Measurements from ENCODE around the gene RAPGEF2. TPM values are rescaled to one million over a fixed set of nuclear protein-coding genes. Genes with fewer than 3 reads are reported as not detected.
A peak's percentile ranks its signal among the peaks of the same experiment; 100 is the strongest.

The RAPGEF2 gene
- total and polyA plus RNA-seq, 7 experiments from 2014 or later, result 0.72 to 35.2 (median 20.7) TPM

DNA sequence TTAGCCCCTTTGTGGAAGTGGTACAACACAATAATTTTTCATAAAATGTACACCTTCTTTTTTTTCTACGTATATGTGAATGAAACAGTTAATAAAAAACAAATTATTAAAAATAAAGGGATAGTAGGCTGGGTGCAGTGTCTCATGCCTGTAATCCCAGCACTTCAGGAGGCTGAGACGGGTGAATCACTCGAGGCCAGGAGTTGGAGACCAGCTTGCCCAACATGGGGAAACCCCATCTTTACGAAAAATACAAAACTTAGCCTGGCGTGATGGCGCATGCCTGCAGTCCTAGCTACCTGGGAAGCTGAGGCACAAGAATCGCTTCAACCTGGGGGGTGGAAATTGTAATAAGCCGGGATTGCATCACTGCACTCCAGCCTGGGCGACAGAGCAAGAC lies 244.9 kb downstream of the RAPGEF2 start:
- no peaks in the 10 kb centered on the region for H3K27me3 Mint-ChIP-seq
- no peak for DNase-seq
- no peaks in the 10 kb centered on the region for H3K9me3 Mint-ChIP-seq
- Histone ChIP-seq H3K36me3 (ENCODE audit: control insufficient read depth in 2 of 3, insufficient read depth in 3 of 3, low read length in 3 of 3) (peaks cover 0 to 10% (median 8%) of the 10 kb centered on the region in 3 experiments), H3K27ac (ENCODE audit: low read depth, low read length) (no peak overlapping the region), H3K4me1 (ENCODE audit: control insufficient read depth in 2 of 2, insufficient read depth in 2 of 2, low read length in 2 of 2) (no peaks in the 10 kb centered on the region), H3K27me3 (ENCODE audit: control insufficient read depth in 2 of 2, insufficient read depth in 2 of 2, low read length in 2 of 2) (no peaks in the 10 kb centered on the region), H3K4me3 (ENCODE audit: low read length) (no peak overlapping the region), H3K9me3 (ENCODE audit: control insufficient read depth in 2 of 3, low read length in 3 of 3) (no peaks in the 10 kb centered on the region)
- POLR2A ChIA-PET, result no interaction called here
- intact Hi-C loops (cut with micrococcal nuclease), result no loop called here
- CTCF ChIA-PET, result no interaction called here
- no peaks in the 10 kb centered on the region for H3K4me1 Mint-ChIP-seq
- H3K27ac Mint-ChIP-seq, result no peak overlapping the region
- peaks cover 14 to 70% (median 48%) of the 10 kb centered on the region in 5 donors for H3K36me3 Mint-ChIP-seq
- no peak overlapping the region for H3K4me3 Mint-ChIP-seq
- no peak for ATAC-seq

DNA sequence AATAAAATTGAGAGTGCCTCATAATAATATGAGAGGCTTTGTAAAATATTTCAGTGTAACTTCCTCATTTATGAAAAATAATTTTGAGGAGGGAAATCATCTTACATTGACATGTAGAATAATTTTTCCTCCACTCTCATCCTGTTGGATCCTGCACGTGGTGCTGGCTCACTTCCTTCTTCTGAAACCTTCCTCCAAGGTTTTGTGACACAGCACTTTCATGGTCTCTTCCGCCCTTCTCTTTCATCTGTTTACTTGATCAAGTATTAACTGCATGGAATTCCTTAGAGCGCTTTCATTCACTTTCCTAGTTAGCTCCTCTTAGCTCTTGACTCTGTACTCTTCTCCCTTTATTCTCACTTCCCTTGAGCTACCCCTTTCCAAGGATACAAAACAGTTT lies 246.5 kb downstream of the RAPGEF2 start:
- no peaks in the 10 kb centered on the region for H3K9me3 ChIP-seq (ENCODE audit: control insufficient read depth in 2 of 3, low read length in 3 of 3)
- H3K4me3 Mint-ChIP-seq, result no peak overlapping the region
- H3K27me3 Mint-ChIP-seq, result no peaks in the 10 kb centered on the region
- no peak overlapping the region for H3K27ac Mint-ChIP-seq
- DNase-seq (no peak), ATAC-seq (no peak)
- H3K36me3 Mint-ChIP-seq, result peaks cover 8 to 69% (median 47%) of the 10 kb centered on the region in 5 donors
- H3K36me3 ChIP-seq (ENCODE audit: control insufficient read depth in 2 of 3, insufficient read depth in 3 of 3, low read length in 3 of 3), result peaks cover 0 to 15% (median 0%) of the 10 kb centered on the region in 3 experiments
- no peaks in the 10 kb centered on the region for H3K4me1 Mint-ChIP-seq
- no peaks in the 10 kb centered on the region for H3K27me3 ChIP-seq (ENCODE audit: control insufficient read depth in 2 of 2, insufficient read depth in 2 of 2, low read length in 2 of 2)
- CTCF ChIA-PET, result no interaction called here
- POLR2A ChIA-PET, result no interaction called here
- H3K27ac ChIP-seq (ENCODE audit: low read depth, low read length), result no peak overlapping the region
- H3K9me3 Mint-ChIP-seq, result no peaks in the 10 kb centered on the region
- no peak overlapping the region for H3K4me3 ChIP-seq (ENCODE audit: low read length)
- H3K4me1 ChIP-seq (ENCODE audit: control insufficient read depth in 2 of 2, insufficient read depth in 2 of 2, low read length in 2 of 2), result no peaks in the 10 kb centered on the region
- intact Hi-C loops (cut with micrococcal nuclease), result no loop called here

DNA sequence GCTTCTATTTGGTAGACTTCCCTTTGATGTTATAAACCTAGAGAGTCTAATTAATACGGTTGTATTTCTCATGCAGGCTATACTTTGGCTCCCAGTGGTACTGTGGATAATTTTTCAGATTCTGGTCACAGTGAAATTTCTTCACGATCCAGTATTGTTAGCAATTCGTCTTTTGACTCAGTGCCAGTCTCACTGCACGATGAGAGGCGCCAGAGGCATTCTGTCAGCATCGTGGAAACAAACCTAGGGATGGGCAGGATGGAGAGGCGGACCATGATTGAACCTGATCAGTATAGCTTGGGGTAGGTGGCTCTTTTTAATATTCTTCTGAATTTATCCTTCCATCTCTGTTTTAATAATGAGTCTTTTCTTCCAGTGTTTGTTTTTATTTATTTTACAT lies 249.7 kb downstream of the RAPGEF2 start:
- H3K27me3 ChIP-seq (ENCODE audit: control insufficient read depth in 2 of 2, insufficient read depth in 2 of 2, low read length in 2 of 2), result no peaks in the 10 kb centered on the region
- Mint-ChIP-seq H3K36me3 (peaks cover 11 to 73% (median 56%) of the 10 kb centered on the region in 5 donors), H3K27ac (no peak overlapping the region), H3K4me1 (no peaks in the 10 kb centered on the region), H3K4me3 (no peak overlapping the region), H3K9me3 (no peaks in the 10 kb centered on the region), H3K27me3 (no peaks in the 10 kb centered on the region)
- no peak overlapping the region for H3K27ac ChIP-seq (ENCODE audit: low read depth, low read length)
- DNase-seq (no peak), ATAC-seq (no peak)
- intact Hi-C loops (cut with micrococcal nuclease), result no loop called here
- POLR2A ChIA-PET, result no interaction called here
- H3K4me1 ChIP-seq (ENCODE audit: control insufficient read depth in 2 of 2, insufficient read depth in 2 of 2, low read length in 2 of 2), result no peaks in the 10 kb centered on the region
- CTCF ChIA-PET, result no interaction called here
- H3K9me3 ChIP-seq (ENCODE audit: control insufficient read depth in 2 of 3, low read length in 3 of 3), result no peaks in the 10 kb centered on the region
- no peak overlapping the region for H3K4me3 ChIP-seq (ENCODE audit: low read length)
- H3K36me3 ChIP-seq (ENCODE audit: control insufficient read depth in 2 of 3, insufficient read depth in 3 of 3, low read length in 3 of 3), result peaks cover 0 to 16% (median 0%) of the 10 kb centered on the region in 3 experiments

DNA sequence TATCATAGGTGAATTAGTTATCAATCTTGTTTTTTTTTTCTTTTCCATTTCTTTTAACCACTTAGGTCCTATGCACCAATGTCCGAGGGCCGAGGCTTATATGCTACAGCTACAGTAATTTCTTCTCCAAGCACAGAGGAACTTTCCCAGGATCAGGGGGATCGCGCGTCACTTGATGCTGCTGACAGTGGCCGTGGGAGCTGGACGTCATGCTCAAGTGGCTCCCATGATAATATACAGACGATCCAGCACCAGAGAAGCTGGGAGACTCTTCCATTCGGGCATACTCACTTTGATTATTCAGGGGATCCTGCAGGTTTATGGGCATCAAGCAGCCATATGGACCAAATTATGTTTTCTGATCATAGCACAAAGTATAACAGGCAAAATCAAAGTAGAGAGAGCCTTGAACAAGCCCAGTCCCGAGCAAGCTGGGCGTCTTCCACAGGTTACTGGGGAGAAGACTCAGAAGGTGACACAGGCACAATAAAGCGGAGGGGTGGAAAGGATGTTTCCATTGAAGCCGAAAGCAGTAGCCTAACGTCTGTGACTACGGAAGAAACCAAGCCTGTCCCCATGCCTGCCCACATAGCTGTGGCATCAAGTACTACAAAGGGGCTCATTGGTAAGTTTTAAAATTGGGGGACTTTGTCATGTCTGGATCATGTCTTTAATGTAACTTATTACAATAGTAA lies 250.7 kb downstream of the RAPGEF2 start:
- no peaks in the 10 kb centered on the region for H3K9me3 ChIP-seq (ENCODE audit: control insufficient read depth in 2 of 3, low read length in 3 of 3)
- H3K4me1 ChIP-seq (ENCODE audit: control insufficient read depth in 2 of 2, insufficient read depth in 2 of 2, low read length in 2 of 2), result no peaks in the 10 kb centered on the region
- H3K4me3 Mint-ChIP-seq, result no peak overlapping the region
- H3K27ac Mint-ChIP-seq, result no peak overlapping the region
- DNase-seq (no peak), ATAC-seq (no peak)
- intact Hi-C loops (cut with micrococcal nuclease), result no loop called here
- ChIA-PET CTCF (no interaction called here), POLR2A (no interaction called here)
- H3K27me3 ChIP-seq (ENCODE audit: control insufficient read depth in 2 of 2, insufficient read depth in 2 of 2, low read length in 2 of 2), result no peaks in the 10 kb centered on the region
- no peaks in the 10 kb centered on the region for H3K9me3 Mint-ChIP-seq
- H3K4me1 Mint-ChIP-seq, result no peaks in the 10 kb centered on the region
- H3K36me3 Mint-ChIP-seq, result peaks cover 13 to 65% (median 56%) of the 10 kb centered on the region in 5 donors
- H3K36me3 ChIP-seq (ENCODE audit: control insufficient read depth in 2 of 3, insufficient read depth in 3 of 3, low read length in 3 of 3), result peaks cover 0 to 21% (median 5%) of the 10 kb centered on the region in 3 experiments
- H3K4me3 ChIP-seq (ENCODE audit: low read length), result no peak overlapping the region
- H3K27me3 Mint-ChIP-seq, result no peaks in the 10 kb centered on the region
- no peak overlapping the region for H3K27ac ChIP-seq (ENCODE audit: low read depth, low read length)

DNA sequence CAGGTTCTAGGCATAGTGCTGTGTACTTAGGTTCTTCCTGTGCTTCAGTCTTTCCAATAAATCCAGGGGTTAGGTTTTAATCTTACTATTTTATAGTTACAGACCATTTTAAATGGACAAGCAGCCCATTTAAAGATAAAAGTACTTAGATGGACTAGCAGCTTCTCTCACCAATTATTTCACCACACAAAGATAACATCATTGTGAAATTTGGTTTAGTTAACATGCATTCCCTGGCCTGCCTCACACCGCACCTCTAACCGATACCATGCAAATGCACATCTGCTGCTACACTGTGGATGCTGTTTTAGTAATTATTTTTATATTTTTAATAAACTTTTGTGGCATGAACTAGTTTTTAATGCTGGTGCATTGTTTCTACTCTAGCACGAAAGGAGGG lies 252.6 kb downstream of the RAPGEF2 start:
- Histone ChIP-seq H3K4me3 (ENCODE audit: low read length) (no peak overlapping the region), H3K27ac (ENCODE audit: low read depth, low read length) (no peak overlapping the region), H3K4me1 (ENCODE audit: control insufficient read depth in 2 of 2, insufficient read depth in 2 of 2, low read length in 2 of 2) (no peaks in the 10 kb centered on the region), H3K27me3 (ENCODE audit: control insufficient read depth in 2 of 2, insufficient read depth in 2 of 2, low read length in 2 of 2) (no peaks in the 10 kb centered on the region), H3K9me3 (ENCODE audit: control insufficient read depth in 2 of 3, low read length in 3 of 3) (no peaks in the 10 kb centered on the region), H3K36me3 (ENCODE audit: control insufficient read depth in 2 of 3, insufficient read depth in 3 of 3, low read length in 3 of 3) (peaks cover 0 to 21% (median 5%) of the 10 kb centered on the region in 3 experiments)
- CTCF ChIA-PET, result no interaction called here
- intact Hi-C loops (cut with micrococcal nuclease), result no loop called here
- POLR2A ChIA-PET, result no interaction called here
- H3K27me3 Mint-ChIP-seq, result no peaks in the 10 kb centered on the region
- no peak overlapping the region for H3K27ac Mint-ChIP-seq
- H3K9me3 Mint-ChIP-seq, result no peaks in the 10 kb centered on the region
- no peak overlapping the region for H3K4me3 Mint-ChIP-seq
- no peak for DNase-seq
- no peaks in the 10 kb centered on the region for H3K4me1 Mint-ChIP-seq
- ATAC-seq, result no peak
- H3K36me3 Mint-ChIP-seq, result peaks cover 8 to 67% (median 52%) of the 10 kb centered on the region in 5 donors

DNA sequence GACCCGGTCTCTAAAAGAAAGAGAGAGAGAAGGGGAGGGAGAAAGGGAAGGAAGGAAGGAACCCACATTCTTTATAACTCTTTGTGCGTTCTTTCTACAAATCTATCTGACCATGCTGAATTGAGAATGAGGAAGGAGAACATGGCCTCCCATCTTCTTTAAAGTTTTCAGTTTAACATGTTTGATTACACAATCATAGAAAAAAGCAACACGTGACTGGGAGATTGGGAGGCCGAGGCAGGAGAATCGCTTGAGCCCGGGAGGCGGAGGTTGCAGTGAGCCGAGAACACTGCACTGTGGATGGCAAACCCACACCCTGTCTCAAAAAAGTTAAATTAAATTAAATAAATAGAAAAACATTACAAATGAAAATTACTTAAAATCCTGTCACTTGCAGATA lies 254.5 kb downstream of the RAPGEF2 start:
- ChIA-PET POLR2A (no interaction called here), CTCF (no interaction called here)
- Histone ChIP-seq H3K4me3 (ENCODE audit: low read length) (no peak overlapping the region), H3K27me3 (ENCODE audit: control insufficient read depth in 2 of 2, insufficient read depth in 2 of 2, low read length in 2 of 2) (no peaks in the 10 kb centered on the region), H3K36me3 (ENCODE audit: control insufficient read depth in 2 of 3, insufficient read depth in 3 of 3, low read length in 3 of 3) (peaks cover 0 to 21% (median 5%) of the 10 kb centered on the region in 3 experiments), H3K27ac (ENCODE audit: low read depth, low read length) (no peak overlapping the region), H3K4me1 (ENCODE audit: control insufficient read depth in 2 of 2, insufficient read depth in 2 of 2, low read length in 2 of 2) (no peaks in the 10 kb centered on the region), H3K9me3 (ENCODE audit: control insufficient read depth in 2 of 3, low read length in 3 of 3) (no peaks in the 10 kb centered on the region)
- Mint-ChIP-seq H3K27ac (peak overlapping the region in 1 of 9 donors; percentile 2), H3K4me3 (no peak overlapping the region), H3K9me3 (no peaks in the 10 kb centered on the region), H3K4me1 (no peaks in the 10 kb centered on the region), H3K27me3 (no peaks in the 10 kb centered on the region), H3K36me3 (peaks cover 6 to 59% (median 43%) of the 10 kb centered on the region in 5 donors)
- DNase-seq, result no peak
- intact Hi-C loops (cut with micrococcal nuclease), result no loop called here
- no peak for ATAC-seq

DNA sequence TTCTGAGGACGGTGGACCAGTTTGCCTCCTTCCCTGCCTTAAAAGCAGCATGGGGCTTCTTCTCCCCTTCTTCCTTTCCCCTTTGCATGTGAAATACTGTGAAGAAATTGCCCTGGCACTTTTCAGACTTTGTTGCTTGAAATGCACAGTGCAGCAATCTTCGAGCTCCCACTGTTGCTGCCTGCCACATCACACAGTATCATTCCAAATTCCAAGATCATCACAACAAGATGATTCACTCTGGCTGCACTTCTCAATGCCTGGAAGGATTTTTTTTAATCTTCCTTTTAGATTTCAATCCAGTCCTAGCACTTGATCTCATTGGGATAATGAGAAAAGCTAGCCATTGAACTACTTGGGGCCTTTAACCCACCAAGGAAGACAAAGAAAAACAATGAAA lies 255.3 kb downstream of the RAPGEF2 start:
- H3K4me1 Mint-ChIP-seq, result no peaks in the 10 kb centered on the region
- peaks cover 6 to 51% (median 36%) of the 10 kb centered on the region in 5 donors for H3K36me3 Mint-ChIP-seq
- no peak overlapping the region for H3K27ac Mint-ChIP-seq
- ChIA-PET CTCF (no interaction called here), POLR2A (no interaction called here)
- H3K27ac ChIP-seq (ENCODE audit: low read depth, low read length), result no peak overlapping the region
- DNase-seq (no peak), ATAC-seq (no peak)
- H3K36me3 ChIP-seq (ENCODE audit: control insufficient read depth in 2 of 3, insufficient read depth in 3 of 3, low read length in 3 of 3), result peaks cover 0 to 18% (median 5%) of the 10 kb centered on the region in 3 experiments
- no peaks in the 10 kb centered on the region for H3K27me3 Mint-ChIP-seq
- H3K9me3 Mint-ChIP-seq, result peaks cover 0 to 1% (median 0%) of the 10 kb centered on the region in 11 donors
- no peaks in the 10 kb centered on the region for H3K27me3 ChIP-seq (ENCODE audit: control insufficient read depth in 2 of 2, insufficient read depth in 2 of 2, low read length in 2 of 2)
- no peak overlapping the region for H3K4me3 Mint-ChIP-seq
- no peak overlapping the region for H3K4me3 ChIP-seq (ENCODE audit: low read length)
- intact Hi-C loops (cut with micrococcal nuclease), result no loop called here
- no peaks in the 10 kb centered on the region for H3K9me3 ChIP-seq (ENCODE audit: control insufficient read depth in 2 of 3, low read length in 3 of 3)
- no peaks in the 10 kb centered on the region for H3K4me1 ChIP-seq (ENCODE audit: control insufficient read depth in 2 of 2, insufficient read depth in 2 of 2, low read length in 2 of 2)
